HG02943 (cell line): ENCODE data around the gene PTPMT1.
A peak's percentile ranks its signal among the peaks of the same experiment; 100 is the strongest.
"Not testable (repeated sequence)": the region's sequence is repeated elsewhere in the genome, so short reads cannot be mapped to it uniquely, and the experiment has no call there.

Source experiments
- ATAC-seq: cut with Tn5 transposase; IDR thresholded peaks from one replicate; pipeline ENCODE4 v1.9.1; 2021; ENCODE audit warnings: mild to moderate bottlenecking, low read depth, moderate library complexity; ENCODE audit not compliant: unreplicated experiment

Gene PTPMT1

GRCh38 chr11:47565340-47566148, at the start of gene PTPMT1:
Gene PTPMT1, plus strand, starts transcription at chr11:47565599. Its CDS starts 24 bp downstream, at chr11:47565623.
- ATAC-seq: peak; percentile 80

DNA sequence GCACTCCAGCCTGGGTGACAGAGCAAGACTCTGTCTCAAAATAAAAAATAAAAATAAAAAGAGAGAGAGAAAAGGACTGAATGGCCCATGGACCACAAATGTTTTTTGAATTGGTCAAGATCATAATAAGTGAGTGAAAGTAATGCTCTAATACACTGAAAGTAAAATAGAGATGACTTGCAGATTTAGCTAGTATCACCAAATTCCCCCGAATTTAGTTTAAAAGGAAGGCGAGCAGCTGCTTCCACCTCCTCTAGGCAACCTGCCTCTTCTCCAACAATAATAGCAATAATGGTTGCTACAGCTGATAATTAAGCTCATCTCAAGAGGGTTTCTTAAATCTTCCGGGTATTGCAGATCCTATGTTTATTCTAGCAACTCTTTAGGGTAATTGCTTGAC, 49.2 kb upstream of the PTPMT1 start:
- no peak for ATAC-seq

- ATAC-seq: no peak
Observed at GRCh38 chr11:47516984-47517853, 48.2 kb upstream of the PTPMT1 start.

GRCh38 chr11:47518212-47518964, 47.0 kb upstream of the PTPMT1 start:
- ATAC-seq: no peak

DNA sequence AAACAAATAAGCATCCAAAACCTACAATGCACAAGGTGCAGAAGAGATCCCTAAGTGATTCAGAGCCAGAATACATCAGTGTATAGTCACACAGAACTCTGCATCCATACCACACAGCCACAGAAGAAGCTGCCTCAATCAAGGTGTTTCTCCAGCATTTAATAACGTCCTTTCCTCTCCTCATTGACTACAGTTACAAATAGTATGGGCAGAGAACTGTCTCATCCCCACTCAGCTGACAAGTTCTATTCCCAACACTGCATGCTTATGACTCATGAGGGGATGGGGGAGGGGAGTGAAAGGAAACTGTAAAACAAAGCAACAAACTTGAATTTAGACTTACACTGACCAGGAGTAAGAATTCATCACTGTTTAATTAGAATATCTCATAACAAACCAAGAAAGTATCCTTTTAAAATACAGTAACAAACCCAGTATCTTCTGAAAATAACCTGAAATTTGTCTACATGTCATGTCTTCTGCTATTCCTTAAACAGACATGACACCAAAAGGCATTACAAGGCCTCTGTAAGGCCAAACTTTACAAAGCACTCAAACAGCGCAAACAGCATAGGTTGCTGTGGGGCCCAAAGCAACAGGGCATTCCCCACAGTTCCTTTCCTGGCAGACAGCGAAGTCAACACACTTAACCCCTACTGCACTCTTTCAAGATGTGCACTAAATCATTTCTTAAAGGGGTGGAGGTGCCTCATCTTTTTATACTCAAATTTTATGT, 41.7 kb upstream of the PTPMT1 start:
- no peak for ATAC-seq

DNA sequence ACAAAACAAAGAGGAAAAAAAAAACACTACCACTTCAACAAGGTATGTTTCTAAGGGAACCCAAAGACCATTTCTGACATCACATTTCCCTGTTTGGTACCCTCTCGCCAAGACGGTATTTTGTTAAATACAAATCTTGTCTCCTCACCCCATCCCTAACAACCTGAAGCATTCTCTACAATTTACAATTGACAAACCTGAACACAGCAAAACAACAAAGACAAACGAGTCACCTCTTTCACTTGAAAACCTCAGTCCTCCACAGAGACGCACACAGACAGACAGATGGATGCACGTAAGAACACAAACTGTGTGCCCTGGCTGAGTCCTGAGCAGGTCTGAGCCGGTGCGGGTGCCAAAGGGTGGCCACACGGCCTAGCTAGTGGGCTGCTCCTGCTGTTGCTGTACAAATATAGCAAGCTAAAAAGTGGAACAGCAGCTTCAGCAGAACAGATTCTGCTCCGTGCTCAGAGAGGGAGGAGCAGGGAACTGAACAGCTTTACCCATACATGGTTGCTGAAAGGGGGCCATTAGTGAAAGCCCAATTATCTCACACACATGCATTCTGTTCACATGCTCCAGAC, 41.0 kb upstream of the PTPMT1 start:
- no peak for ATAC-seq

- not testable (repeated sequence) for ATAC-seq
Observed at GRCh38 chr11:47526032-47526431, 39.4 kb upstream of the PTPMT1 start.

DNA sequence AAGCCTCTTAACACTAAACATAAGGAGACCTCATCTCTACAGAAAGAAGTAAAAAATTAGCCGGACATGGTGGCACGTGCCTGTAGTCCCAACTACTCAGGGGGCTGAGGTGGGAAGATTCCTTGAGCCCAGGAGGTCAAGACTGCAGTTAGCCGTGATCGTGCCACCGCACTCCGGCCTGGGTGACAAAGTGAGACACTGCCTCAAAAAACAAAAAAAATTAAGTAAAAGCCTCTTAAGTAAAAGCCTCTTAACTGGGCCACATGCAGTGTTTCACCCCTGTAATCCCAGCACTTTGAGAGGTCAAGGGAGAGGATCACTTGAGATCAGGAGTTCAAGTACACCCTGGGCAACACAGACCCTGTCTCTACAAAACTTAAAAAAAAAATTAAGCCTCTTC, 38.2 kb upstream of the PTPMT1 start:
- no peak for ATAC-seq

DNA sequence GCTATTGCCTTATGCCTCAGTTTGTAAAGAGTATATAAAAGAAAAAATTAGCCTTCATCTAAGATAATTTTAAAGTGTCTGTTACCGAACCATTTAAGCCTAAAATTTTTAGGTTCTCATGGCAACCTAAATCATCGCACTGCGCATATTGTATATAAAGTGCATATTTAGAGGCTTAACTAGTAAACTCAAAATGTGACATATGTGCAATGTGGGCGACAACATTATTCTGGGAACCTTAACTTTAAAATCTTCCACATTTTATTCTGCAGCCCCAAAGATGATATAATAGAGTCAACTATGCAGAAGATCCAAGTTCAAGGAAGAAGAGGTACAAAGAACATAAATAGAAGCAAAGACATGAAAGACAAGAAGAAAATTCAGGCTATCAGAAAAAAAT, 35.4 kb upstream of the PTPMT1 start:
- no peak for ATAC-seq

- not testable (repeated sequence) for ATAC-seq
Observed at GRCh38 chr11:47530721-47531120, 34.7 kb upstream of the PTPMT1 start.

DNA sequence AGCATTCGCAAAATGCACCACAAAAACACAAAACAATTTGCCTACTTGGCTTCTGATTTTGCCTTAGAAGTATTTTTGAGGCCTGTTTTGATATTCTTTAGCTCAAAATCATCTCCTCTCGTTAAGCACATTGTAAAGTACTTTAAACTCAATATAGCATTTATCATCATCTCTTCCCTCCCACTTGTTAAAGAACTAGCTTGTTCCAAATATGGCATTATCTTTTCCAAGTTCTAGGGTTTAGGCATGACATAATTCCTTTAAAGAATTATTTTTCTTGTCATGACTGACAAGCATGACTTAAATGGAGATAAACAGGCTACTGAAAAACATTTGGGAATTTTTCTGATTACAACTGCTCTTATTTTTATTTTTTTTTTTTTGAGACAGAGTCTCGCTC, 33.7 kb upstream of the PTPMT1 start:
- ATAC-seq: no peak

- no peak for ATAC-seq
Observed at GRCh38 chr11:47532597-47533213, 32.7 kb upstream of the PTPMT1 start.

GRCh38 chr11:47533690-47534151, 31.7 kb upstream of the PTPMT1 start:
- no peak for ATAC-seq

DNA sequence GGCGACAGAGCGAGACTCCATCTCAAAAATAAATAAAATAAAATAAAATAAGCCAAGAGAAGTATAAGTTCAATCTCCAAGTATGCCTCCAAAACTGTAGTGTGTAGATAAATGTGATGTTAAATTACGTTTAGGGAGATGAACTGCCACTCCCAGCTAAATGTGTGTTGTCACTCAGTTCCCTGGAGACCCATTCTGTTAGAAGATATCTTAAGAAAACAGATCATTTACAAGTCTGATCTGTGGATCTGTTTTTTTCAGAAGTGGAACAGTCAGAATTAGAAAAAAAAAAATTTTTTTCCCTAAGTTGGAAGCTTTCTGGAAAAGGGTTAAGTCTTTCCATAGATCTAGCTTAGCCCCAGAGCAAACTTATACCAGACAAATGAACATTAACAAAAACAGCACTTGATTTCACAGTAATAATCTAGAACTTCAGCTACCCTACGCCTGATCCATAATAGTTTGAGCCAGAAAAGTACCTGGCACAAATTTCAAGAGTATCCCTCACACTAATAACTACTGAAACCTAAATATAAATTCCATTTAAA, 30.6 kb upstream of the PTPMT1 start:
- ATAC-seq: no peak

GRCh38 chr11:47536915-47537314, 28.5 kb upstream of the PTPMT1 start:
- ATAC-seq: no peak

DNA sequence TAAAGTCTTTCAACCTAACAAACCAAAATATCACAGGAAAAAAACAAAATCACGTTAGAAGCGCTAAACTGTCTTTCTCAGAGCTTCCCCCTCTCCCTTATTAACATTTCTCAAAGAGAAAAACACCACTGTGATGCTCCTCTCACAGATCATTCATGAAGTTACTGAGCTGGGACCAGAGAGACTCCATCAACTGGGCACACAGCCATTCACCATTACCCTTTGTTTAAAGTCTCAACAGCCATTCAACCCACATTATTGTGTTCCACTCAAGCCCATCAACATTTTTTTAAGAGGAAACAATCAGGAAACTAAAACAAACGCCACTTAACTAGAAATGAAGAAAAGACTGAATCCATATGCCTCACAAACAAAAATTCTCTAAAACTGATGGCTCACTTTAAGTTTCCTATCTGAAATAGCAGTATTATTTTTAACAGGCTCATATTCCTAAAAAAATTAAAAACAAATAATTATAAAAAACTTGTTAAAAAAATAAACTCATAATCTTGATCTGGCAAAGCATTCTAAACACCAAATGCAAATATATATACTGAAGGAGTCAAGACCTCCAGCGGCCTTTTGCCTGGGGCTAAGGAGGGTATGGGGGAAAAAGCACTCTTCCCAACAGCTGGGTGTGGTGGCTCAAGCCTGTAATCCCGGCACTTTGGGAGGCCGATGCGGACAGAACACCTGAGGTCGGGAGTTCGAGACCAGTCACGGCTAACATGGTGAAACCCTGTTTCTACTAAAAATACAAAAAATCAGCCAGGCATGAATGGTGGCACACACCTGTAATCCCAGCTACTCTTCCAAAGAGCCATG, 26.4 kb upstream of the PTPMT1 start:
- no peak for ATAC-seq

- no peak for ATAC-seq
Observed at GRCh38 chr11:47539681-47540039, 25.7 kb upstream of the PTPMT1 start.

DNA sequence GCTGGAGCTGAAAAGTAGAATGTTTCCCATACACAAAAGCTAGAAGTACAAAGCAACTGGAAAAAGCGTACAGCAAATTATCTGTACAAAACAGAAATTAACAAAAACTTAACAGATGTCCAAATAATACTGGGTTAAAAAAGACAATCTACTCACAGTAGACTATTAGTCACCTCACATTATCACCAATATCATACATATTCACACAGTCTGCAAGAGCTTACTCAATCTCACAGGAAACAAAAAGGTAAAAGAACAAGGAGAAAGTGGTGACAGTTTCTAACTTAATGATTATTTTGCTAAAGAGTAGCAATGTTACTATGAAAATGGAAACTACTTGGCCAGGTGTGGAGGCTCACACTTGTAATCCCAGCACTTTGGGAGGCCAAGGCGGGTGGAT, 24.3 kb upstream of the PTPMT1 start:
- ATAC-seq: no peak
